Osteocyte (in vitro differentiated cells): ENCODE results near the gene MEG3. TPM values are rescaled to one million over a fixed set of nuclear protein-coding genes. Genes with fewer than 3 reads are reported as not detected.

Experiments
- DNase-seq: peaks from one replicate; pipeline ENCODE4 v3.0.0; 2021; ENCODE audit warnings: mixed read lengths; ENCODE audit not compliant: unreplicated experiment; ENCODE audit errors: extremely low spot score
- H3K27ac Mint-ChIP-seq: one replicate; pipeline ENCODE4 v1.8.0; 2021; ENCODE audit warnings: mild to moderate bottlenecking, mixed read lengths; ENCODE audit not compliant: unreplicated experiment
- H3K27me3 Mint-ChIP-seq: one replicate; pipeline ENCODE4 v1.8.0; 2021; ENCODE audit warnings: mixed read lengths; ENCODE audit not compliant: unreplicated experiment
- H3K36me3 Mint-ChIP-seq: one replicate; pipeline ENCODE4 v1.8.0; 2021; ENCODE audit warnings: mixed read lengths; ENCODE audit not compliant: unreplicated experiment
- H3K4me1 Mint-ChIP-seq: one replicate; pipeline ENCODE4 v1.8.0; 2021; ENCODE audit warnings: mixed read lengths; ENCODE audit not compliant: unreplicated experiment
- H3K4me3 Mint-ChIP-seq: one replicate; pipeline ENCODE4 v1.8.0; 2021; ENCODE audit warnings: mild to moderate bottlenecking, moderate library complexity, mixed read lengths; ENCODE audit not compliant: unreplicated experiment
- H3K9me3 Mint-ChIP-seq: one replicate; pipeline ENCODE4 v1.8.0; 2021; ENCODE audit warnings: mixed read lengths; ENCODE audit not compliant: unreplicated experiment
- CTCF ChIP-seq: fragments of 200-600 bp; sonication (generic); IDR thresholded peaks from 2 replicates; pipeline ENCODE4 v1.5.0; 2021; ENCODE audit warnings: antibody characterized with exemption, mild to moderate bottlenecking, moderate library complexity
- total RNA-seq: library from RNA; stranded (reverse); gene quantifications from 2 replicates; pipeline ENCODE4 v1.2.1, GENCODE V29; 2021

MEG3 gene
- total RNA-seq, 1 donor from 2014 or later: not detected

- no peak overlapping the region for H3K4me3 Mint-ChIP-seq
- H3K9me3 Mint-ChIP-seq: no peaks in the 10 kb centered on the region
- H3K27me3 Mint-ChIP-seq: peaks cover 24% of the 10 kb centered on the region
- H3K4me1 Mint-ChIP-seq: no peaks in the 10 kb centered on the region
- no peak overlapping the region for H3K27ac Mint-ChIP-seq
- TF ChIP-seq CTCF: no peak
- DNase-seq: no peak
- H3K36me3 Mint-ChIP-seq: no peaks in the 10 kb centered on the region
Measured at GRCh38 chr14:100857233-100857922, 31.5 kb downstream of the MEG3 start.

DNA sequence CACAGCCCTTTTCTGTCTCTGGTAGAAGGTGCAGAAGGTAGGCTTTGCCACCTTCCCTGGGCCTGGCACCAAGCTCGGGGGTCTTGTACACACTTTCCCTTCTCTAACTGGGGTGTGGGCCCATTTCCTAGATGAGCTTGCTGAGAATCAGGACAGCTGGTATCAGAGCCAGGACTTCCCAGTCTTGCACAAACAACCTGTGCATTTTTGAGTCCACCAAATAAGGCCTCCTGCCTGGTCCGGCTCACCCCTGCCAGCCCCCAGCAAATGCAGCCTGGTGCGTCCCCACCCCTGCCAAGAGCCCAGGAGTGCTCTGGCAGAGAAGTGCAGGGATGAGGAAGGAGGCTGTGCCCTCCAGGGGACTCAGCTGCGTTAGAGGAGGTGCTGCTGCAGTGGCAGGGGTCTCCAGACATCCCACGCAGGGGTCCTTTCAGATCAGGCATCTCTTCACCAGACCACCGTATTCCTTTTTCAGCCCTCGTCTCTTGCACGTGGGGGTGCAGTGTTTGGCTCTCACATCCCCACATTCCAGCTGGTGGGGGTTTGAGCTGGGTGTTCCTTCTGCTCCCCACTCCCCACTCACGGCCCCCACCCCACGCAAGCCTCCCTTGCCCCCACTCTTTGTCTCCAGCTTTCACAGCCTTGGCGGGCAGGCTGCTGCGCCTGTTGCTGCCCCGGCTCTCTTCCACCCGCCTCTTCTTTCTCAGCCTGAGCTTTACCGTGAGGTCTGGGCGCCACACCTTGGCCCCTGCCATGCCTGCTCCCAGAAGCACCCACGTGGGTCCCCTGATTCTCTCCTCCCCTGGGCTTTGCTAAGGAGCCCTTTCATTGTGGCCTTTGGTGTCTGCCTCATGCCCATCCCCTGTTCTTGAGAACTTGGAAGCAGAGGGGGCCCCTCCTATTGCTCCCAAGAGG, 32.3 kb downstream of the MEG3 start:
- no peak for DNase-seq
- no peaks in the 10 kb centered on the region for H3K36me3 Mint-ChIP-seq
- no peaks in the 10 kb centered on the region for H3K4me1 Mint-ChIP-seq
- peaks cover 22% of the 10 kb centered on the region for H3K27me3 Mint-ChIP-seq
- no peak overlapping the region for H3K4me3 Mint-ChIP-seq
- no peak for TF ChIP-seq CTCF
- no peak overlapping the region for H3K27ac Mint-ChIP-seq
- H3K9me3 Mint-ChIP-seq: no peaks in the 10 kb centered on the region

DNA sequence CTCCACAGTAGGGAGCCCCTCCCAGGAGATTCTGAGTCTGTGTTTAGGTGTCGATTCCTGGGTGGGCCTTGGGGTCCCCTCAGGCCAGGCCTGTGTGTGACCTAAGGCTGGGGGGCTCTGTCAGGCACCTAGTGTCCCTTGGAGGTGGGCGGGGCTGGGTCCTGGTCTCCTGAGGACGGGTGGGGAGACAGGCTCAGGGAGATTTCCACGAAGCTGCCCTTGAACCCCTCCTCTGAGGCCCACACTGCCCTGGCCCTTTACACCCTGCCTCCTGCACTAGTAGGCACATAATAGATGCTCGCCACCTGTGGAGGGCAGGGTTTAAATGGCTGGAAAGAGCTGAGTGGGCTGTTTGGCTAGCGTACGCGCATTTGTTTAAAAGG, 32.9 kb downstream of the MEG3 start:
- no peak for DNase-seq
- no peaks in the 10 kb centered on the region for H3K9me3 Mint-ChIP-seq
- no peak overlapping the region for H3K27ac Mint-ChIP-seq
- H3K36me3 Mint-ChIP-seq: no peaks in the 10 kb centered on the region
- peaks cover 20% of the 10 kb centered on the region for H3K27me3 Mint-ChIP-seq
- no peak overlapping the region for H3K4me3 Mint-ChIP-seq
- TF ChIP-seq CTCF: no peak
- no peaks in the 10 kb centered on the region for H3K4me1 Mint-ChIP-seq

DNA sequence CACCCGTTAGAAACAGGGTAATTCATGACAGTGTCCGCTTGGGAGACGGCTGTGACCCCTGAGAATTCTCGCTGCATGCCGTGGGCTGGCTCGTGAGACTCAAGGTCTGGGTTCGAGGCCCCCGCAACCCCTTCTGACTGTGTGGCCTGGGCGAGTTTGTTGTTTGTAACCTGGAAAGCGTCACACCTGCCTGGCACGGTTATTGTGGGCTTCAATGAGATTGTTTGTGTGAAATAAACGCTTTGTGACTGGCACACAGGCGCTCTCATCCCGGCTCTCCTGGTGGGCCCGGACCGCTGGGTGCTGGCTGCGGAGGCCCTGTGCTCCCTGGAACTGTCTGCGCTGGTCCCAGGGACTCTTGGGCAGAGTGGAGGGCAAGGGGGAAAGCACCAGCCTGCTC, 33.9 kb downstream of the MEG3 start:
- Mint-ChIP-seq H3K27ac (no peak overlapping the region), H3K4me3 (no peak overlapping the region), H3K4me1 (no peaks in the 10 kb centered on the region), H3K27me3 (peaks cover 13% of the 10 kb centered on the region), H3K9me3 (no peaks in the 10 kb centered on the region), H3K36me3 (no peaks in the 10 kb centered on the region)
- DNase-seq: no peak
- TF ChIP-seq CTCF: no peak

GRCh38 chr14:100860556-100861187, 34.8 kb downstream of the MEG3 start:
- TF ChIP-seq CTCF: no peak
- no peak for DNase-seq
- peaks cover 13% of the 10 kb centered on the region for H3K27me3 Mint-ChIP-seq
- no peaks in the 10 kb centered on the region for H3K9me3 Mint-ChIP-seq
- no peaks in the 10 kb centered on the region for H3K4me1 Mint-ChIP-seq
- no peaks in the 10 kb centered on the region for H3K36me3 Mint-ChIP-seq
- no peak overlapping the region for H3K4me3 Mint-ChIP-seq
- H3K27ac Mint-ChIP-seq: no peak overlapping the region
